ENCODE results near the gene B3GALT4.

DNA sequence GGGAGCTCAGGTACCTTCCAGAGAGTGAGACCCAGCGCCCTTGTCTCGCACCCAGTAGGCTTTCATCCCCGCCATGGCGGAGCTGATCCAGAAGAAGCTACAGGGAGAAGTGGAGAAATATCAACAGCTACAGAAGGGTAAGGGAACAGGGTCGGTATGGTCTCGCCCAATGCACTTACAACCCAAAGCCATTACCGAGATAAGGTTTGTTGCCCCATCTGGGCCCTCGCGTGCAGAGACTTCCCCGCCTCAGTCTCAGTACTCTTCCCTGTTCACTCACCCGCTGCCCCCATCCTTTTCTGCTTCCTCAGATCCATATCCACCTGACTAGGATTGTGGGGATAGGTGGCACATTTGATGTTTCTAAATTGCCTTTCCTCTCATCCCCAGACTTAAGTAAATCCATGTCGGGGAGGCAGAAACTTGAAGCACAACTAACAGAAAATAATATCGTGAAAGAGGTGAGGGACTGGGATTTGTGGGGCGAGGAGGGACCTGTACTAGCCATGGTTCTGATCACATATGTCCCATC, 12.9 kb downstream of the B3GALT4 start:
- TF ChIP-seq, protein P1, sequence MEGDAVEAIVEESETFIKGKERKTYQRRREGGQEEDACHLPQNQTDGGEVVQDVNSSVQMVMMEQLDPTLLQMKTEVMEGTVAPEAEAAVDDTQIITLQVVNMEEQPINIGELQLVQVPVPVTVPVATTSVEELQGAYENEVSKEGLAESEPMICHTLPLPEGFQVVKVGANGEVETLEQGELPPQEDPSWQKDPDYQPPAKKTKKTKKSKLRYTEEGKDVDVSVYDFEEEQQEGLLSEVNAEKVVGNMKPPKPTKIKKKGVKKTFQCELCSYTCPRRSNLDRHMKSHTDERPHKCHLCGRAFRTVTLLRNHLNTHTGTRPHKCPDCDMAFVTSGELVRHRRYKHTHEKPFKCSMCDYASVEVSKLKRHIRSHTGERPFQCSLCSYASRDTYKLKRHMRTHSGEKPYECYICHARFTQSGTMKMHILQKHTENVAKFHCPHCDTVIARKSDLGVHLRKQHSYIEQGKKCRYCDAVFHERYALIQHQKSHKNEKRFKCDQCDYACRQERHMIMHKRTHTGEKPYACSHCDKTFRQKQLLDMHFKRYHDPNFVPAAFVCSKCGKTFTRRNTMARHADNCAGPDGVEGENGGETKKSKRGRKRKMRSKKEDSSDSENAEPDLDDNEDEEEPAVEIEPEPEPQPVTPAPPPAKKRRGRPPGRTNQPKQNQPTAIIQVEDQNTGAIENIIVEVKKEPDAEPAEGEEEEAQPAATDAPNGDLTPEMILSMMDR (IDR thresholded peaks at IDR 0.05; ENCODE audit: low read depth, low read length) = no peak
- no peak for TF ChIP-seq EZH2phosphoT487 (IDR thresholded peaks at IDR 0.05; ENCODE audit: low read depth)

Data from OCI-LY3 (cell line).